Stimulated activated naive CD4-positive, alpha-beta T cell treated with Interleukin-2 at 50 U/mL for 16 hours (primary cell): ENCODE data around the gene ACSM3.
A peak's percentile ranks its signal among the peaks of the same experiment; 100 is the strongest.
"Not testable (repeated sequence)": the region's sequence is repeated elsewhere in the genome, so short reads cannot be mapped to it uniquely, and the experiment has no call there.

ENCODE experiments used
- DNase-seq: peaks from one replicate; lab custom pipeline; 2025; lab: John Stamatoyannopoulos, UW

The ACSM3 gene

DNA sequence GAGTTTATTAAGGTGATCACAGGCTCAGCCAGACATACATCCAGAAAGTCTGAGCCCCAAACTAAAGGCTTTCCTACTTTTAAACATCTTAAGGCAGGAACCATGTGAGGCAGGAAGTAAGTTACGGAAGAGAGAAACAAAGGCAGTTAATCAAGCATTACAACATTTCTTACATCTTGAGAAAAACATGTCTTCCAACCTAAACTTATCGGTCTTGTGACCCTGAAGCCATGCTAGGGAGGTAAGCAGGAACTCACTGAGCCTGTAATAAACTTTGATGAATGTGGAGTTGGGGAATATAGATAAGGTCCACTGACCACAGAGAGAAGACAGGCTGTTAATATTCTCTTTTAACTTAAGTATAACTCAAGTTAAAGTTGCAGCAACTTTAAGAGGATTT, 3.5 kb upstream of the ACSM3 start:
- DNase-seq: no peak

DNA sequence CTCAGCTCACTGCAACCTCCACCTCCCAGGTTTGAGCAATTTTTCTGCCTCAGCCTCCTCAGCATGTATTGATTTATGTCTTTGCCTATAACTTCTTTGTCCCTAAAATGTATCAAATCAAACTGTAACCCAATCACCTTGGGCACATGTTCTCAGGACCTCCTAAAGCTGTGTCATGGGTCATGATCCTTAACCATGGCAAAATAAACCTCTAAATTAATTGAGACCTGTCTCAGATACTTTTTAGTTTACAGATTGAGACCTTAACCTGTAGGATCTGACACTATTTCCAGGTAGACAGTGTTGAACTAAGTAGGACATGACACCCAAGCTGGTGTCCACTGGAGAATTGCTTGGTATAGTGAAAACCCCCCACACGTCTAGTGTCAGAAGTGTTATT, 2.6 kb upstream of the ACSM3 start:
- DNase-seq: no peak

DNA sequence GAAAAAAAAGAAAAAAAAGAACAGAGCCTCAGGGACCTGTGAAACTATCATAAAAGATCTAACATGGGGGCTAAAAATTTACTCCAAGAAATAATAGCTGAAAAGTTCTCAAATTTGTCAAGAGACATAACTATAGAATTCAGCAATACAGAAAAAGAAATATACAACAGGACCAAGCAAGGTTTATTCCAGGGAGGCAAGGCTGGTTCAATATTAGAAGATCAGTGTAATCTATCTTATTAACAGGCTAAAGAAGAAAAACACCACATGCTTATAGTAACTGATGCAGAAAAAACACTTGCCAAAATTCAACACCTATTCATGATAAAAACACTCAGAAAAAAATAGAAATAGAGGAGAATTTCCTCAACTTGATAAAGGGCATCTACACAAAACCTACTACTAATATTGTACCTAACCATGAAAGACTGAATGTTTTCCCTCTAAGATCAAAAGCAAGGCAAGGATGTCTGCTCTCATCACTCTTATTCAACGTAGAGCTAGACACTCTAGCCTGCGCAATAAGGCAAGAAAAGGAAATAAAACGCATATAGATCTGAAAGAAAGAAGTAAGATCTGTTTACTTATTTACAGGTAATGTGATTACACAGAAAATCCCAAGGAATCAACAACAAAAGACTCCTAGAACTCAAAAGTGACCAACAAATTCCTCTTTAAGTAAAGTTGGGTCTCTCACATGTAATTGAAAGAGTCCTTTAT, 1.2 kb upstream of the ACSM3 start:
- no peak for DNase-seq

DNA sequence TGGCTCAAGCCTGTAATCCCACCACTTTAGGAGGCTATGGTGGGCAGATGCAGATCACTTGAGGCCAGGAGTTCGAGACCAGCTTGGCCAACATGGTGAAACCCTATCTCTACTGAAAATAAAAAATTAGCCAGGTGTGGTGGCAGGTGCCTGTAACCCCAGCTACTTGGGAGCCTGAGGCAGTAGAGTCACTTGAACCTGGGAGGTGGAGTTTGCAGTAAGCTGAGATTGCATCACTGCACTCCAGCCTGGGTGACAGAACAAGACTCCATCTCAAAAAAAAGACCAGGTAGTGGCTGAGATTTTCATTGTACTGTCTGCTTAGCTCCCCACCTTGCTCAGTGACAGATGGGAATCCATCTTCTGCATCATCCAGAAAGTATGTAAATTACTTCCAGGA, 634 bp downstream of the ACSM3 start:
- DNase-seq: not testable (repeated sequence)

DNA sequence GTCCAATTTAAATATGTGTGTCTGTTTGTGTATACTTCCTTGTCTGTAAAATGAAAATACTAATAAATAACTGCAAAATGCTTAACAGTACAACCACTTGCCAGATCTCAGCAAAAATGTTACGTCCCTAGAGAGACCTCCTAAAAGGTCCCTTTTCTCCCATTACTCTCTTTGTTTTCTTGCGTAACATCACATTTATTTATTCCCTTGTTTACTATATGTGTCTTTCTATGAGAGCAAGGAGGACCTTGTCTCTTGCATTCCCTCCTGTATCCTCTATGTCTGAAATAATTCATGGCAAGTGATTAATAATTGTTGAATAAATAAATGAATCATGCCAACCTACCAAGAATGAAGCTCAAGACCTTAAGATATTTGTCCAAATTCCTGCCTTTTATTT, 1.9 kb downstream of the ACSM3 start:
- DNase-seq: no peak

DNA sequence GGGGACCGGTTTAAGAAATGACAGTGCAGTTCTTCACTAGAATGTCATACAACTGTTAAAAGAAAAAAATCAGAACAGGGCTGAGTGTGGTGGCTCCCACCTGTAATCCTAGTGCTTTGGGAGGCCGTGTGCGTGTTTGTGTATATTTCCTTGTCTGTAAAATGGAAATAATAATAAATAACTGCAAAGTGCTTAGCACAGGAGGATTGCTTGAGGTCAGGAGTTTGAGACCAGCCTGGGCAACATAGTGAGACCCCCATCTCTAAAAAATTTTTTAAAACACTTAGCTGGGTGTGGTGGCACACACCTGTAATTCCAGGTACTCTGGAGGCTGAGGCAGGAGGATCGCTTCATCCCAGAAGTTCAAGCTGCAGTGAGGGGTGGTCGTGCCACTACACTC, 2.5 kb downstream of the ACSM3 start:
- DNase-seq: no peak

DNA sequence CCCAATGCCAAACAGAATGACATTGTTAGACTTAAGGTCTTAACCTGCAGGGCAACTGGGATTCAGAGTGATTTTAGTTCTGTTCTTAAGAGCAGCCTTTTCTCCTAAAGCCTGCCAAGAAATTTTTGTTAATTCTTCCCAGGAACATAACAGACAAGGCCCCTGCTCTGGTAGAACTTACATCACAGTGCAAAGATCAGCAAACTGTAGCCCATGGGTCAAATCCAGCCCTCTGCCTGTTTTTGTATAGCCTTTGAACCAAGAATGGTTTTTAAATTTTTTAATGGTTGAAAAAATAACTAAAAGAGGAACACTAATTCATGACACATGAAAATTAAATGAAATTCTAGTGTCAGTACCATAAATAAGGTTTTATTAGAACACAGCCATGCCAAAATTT, 3.8 kb downstream of the ACSM3 start:
- DNase-seq: no peak

DNA sequence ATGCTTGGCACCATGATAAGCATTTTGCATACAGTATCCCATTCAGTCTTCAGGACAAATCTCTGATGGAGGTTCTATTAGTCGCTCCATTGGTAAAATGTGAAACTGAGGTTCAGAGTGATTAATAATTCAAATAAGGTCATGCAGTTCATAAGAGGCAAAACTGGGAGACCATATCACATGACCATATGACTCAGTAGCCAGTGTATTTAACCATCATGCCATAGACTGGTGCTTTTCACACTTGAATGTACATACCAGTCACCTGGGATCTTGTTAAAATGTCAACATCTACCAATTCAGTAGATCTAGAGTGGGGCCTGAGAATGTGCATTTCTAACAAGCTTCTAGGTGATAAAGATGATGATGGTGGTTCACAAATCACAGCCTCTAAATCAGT, 4.3 kb downstream of the ACSM3 start:
- no peak for DNase-seq

DNA sequence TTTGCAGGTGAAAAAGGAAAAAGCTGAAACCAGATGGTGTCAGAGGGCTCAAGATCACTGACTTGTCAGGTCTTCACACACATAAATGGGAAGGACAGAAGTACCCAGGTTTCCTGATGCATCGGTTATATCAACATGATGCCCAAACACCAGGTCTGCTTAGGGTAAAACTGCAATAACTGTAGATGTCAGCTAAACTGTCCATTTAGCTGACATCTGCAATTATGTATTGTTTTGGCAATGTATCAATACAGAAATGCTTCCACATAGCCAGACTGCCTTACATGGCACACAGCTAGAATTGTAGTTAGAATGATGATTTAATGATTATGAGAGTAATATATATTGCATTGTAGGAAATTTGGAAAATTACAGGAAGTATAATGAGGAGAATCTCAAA, 5.0 kb downstream of the ACSM3 start:
- DNase-seq: no peak

DNA sequence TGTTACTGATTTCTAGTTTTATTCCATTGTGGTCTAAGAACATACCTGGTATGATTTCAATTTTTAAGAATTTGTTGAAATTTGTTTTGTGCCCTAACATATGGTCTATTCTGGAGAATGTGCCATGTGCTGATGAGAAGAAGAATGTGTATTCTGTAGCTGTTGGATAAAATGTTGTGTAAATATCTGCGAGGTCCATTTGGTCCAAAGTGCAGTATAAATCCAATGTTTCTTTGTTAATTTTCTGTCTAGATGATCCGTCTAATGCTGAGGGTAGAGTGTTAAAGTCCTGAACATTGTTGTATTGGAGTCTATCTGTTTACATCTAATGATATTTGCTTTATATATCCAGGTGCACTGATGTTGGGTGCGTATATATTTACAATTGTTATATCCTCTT, 9.9 kb downstream of the ACSM3 start:
- no peak for DNase-seq

DNA sequence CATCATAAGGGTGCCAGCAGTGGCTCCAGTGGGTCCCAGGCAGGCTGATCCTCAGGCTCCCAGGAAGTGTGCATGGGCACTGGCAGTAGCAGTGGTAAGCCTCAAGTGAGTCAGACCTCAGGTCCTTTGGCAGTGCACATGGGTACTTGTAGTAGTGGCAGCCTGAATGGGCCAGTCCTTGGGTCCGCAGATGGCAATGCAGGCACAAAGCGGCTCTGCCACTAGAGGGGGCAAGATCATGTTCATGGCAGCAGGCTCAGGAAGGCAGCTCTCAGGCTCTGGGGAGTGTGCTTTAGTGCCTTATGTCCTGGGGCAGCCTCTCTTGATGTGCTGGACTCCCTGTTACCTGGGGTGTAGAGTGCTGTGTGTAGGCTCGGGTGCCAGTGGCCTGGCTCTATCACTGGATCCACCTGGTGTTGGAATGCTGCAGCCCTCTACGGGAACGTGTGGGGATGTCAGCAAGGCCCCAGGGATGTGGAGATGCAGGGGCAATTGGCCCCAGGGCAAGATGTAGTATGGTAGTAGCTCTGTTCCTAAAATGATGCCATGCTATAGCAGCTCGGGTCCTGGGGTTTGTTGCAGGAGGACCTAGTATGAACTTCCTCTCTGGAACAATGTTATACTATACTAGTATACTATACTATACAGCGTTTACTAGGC, 11.0 kb downstream of the ACSM3 start:
- peak; percentile 37 for DNase-seq

DNA sequence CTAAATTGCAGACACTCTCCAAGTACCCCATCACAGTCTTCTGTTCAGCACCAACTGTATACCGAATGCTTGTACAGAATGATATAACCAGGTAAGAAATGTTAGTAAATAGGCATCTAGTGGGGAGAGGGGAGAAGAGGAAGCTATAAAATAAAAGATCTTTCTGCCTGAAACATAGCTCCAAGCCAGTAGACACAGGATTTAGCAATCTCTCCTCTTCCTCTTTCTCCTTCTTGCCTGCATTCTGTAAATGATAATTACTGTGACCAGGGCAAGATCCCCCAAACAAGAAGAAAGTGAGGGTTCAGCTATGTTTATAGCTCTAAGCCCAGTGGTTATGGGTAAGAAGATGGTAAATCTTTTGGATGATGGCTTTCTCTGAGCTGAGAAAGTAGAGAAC, 17.9 kb downstream of the ACSM3 start:
- DNase-seq: no peak

DNA sequence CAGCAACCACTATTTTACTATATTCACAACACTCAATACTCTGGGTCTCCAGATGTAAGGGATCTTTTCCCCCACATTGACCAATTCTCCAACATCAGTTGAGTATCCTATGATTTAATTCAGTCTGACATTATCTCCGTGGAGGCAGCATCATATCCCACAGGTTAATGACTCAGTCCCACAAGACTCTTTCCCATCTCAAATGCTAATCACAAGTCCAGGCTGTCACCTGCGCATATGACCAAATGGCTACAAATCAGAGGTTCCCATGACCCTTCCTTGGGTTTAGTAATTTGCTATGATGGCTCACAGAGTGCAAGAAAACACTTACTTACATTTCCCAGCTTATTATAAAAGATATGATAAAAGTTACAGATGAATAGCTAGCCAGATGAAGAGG, 18.7 kb downstream of the ACSM3 start:
- no peak for DNase-seq

DNA sequence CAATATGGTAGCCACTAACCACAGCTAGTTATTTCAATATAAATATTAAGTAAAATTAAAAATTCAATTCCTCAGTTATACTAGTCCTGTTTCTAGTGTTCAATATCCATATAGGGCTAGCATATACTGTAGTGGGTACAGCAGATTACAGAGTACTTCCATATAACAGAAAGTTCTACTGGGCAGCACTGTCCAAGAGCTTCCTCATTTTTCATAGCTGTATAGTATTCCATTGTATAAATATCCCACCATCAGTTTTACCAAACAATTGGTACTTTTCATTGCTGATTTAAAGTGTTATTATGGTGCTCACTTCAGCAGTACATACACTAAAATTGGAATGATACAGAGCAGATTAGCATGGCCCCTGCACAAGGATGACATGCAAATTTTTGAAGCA, 20.4 kb downstream of the ACSM3 start:
- DNase-seq: no peak

DNA sequence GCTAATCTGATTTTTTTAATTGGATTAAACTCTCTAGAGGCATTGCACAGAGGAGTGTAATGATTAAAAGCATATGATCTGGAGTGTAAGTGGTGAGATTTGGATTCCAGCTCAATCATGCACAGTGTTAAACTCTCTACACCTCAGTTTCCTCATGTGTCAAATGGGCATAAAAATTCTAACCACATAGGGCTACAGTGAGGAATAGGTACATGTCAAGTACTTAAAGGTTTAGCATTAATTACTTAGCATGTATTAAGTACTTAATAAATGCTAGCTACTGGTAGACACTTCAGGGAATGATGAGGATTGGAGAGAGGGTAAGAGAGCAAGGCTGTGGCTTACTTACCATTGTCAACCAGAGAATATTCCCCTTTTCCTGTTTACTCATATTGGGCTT, 25.3 kb downstream of the ACSM3 start:
- no peak for DNase-seq

DNA sequence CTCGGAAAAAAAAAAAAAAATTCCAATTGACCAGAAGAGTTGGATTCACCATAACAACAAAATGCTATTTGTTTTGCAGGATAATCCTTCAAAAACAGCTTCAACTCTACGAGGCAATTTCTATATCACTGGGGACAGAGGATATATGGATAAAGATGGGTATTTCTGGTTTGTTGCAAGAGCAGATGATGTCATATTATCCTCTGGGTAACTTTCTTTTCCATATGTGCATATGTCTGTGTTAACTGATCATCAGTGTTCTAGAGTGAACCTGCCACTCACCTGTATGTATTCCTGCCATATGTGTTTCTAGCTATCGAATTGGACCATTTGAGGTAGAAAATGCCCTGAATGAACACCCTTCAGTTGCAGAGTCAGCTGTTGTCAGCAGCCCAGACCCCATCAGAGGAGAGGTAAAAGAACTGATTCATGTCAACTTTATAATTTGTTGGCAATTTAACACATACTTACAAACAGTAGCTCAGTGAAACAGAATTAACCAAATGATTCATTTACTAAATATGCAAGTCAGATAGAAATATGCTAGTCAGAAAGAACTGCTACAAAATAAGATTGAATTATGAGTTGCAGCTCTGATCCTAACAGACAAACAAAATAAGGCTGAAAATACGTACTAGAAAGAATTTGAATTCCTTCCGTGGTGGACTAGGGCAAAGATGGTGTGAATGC, 28.3 kb downstream of the ACSM3 start:
- no peak for DNase-seq

DNA sequence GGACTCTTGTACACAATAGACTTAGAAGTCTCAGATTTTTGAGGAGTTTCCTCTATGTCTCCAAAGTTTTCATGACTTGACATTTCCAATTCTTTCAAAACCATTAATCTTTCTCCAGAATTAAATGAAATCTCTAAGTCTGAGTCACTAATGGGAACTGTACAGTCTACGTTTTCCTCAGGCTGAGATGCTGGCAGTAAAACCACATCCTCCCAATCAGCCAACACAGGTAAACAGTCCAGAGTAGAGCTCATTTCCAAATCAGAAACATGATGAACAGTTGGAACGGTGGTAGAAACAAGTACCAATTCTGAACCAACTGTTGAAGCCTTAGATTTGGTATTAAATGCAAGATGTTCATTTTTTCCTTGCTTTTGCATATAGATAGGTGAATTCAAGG, 34.5 kb downstream of the ACSM3 start:
- no peak for DNase-seq

DNA sequence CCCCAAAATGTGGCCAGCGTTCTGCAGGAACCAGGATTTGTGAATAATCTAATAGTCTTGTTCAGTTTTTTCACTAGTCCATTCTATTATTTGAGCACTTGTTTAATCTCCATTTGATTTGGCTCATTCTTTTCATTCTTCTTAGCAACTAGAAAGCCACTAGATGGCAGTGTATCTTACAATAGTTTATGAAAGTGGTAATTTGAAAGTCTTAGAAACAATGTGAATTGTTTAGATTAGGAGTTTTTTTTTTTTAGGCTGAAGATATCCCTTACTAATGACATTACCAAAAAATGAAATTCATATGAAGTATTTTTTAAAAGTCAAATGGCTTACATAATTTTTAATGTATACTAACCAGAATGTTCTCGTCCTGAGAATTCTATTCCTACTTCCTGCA, 35.8 kb downstream of the ACSM3 start:
- no peak for DNase-seq

DNA sequence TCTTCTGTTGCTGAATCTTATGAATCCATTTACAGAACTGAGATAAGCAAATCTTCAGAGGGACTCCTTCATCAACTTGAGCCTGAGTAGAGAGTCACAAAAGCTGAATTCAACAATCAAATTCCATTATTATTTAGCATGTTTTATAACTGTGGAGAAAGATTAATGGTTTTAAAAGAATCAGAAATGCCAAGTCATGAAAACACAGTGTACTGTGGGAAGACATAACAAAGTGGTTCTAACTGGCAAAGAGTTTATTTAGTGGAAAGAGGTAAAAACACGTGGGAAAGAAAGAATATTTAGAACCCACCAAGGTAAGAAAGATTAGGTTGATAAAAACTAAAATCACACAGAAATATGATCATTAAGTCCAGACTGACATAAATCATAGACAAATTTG, 37.5 kb downstream of the ACSM3 start:
- no peak for DNase-seq

DNA sequence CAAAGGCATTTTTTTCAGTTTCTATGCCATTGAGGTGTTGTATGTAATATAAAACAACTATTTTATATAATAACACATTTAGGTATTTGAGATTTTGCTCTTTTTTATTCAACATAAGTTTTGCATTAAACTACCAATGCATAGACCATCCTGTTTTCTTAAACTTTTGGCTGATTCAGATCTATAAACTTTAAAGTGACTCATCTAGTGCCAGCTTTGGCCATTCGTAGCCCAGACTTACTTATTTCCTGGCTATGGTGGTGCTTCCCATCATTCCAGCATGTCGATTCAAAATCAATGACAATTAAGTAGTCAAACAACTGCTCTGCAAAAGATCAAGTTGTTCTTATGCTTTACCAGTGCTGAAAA, 39.4 kb downstream of the ACSM3 start:
- no peak for DNase-seq

DNA sequence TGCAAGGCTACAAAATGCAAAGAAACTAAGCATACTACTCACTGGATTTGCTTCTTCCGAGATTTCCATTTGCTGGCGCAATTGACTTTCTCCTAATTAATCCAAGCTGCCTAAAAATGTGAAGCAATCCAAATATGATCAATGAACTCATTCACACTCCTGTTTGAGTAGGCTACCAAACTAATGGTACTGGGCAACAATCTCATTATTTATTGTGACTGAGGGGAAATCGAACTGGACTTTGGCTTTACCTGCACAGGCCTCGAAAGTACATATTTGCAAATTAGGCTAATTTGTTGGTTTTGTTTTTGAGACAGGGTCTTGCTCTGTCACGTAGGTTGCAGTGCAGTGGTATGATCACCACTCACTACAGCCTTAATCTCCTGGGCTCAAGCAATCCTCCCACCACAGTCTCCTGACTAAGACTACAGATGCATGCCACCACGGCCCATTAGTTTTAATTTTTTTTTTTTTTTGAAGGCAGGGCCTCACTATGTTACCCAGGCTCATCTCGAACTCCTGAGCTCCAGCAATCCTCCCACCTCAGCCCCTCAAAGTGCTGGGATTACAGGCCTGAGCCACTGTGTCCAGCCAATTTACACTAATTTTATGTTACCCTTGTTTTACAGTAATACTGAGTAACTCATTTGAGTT, 39.9 kb downstream of the ACSM3 start:
- no peak for DNase-seq

DNA sequence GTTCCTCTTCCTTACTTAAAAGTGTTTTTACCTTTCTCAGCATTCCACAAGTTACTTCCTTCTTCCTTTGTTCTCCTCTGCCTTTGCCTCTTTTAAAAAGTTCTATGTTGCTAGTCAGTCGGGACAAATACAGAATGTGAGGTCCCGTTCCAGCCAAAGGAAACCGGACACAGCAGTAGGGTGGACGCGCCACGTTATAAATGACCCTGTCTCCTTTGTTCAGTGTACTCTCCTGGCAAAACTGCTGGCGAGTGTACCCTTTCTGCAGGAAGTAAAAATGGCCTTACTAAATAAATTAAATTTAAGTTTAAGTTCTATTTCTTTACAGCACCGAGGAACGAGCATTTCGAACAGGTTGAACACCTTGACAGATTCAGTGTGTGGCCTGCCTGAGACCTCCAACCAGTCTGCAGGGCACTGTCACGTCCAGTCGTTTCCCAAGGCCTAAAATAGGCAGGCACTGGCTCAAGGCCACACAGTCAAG, 41.9 kb downstream of the ACSM3 start:
- not testable (repeated sequence) for DNase-seq
